ENCODE measurements around the gene GPR3.

DNA sequence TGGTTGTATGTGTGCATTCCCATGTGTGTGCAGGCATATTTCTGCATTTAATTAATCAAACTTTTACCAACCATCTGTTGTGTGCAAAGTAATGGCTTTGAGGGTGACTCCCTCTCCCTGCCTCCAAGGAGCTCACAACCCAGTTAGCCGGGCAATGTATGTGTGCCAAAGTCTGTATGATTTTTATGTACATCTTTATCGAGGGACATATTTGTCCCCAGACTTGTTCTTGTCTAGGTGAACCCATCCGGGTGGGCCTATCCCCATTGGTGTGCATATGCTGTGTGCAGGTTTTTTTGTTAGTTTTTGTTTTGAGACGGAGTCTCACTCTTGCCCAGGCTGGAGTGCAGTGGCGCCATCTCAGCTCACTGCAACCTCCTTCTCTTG, 48.8 kb upstream of the GPR3 start:
- TF ChIP-seq POLR2AphosphoS5 (IDR thresholded peaks at IDR 0.05; ENCODE audit: insufficient read depth in 1 of 2, low read depth in 1 of 2) (no peak), POLR2A (IDR thresholded peaks at IDR 0.05) (no peak)
- TF ChIP-seq, protein P1, sequence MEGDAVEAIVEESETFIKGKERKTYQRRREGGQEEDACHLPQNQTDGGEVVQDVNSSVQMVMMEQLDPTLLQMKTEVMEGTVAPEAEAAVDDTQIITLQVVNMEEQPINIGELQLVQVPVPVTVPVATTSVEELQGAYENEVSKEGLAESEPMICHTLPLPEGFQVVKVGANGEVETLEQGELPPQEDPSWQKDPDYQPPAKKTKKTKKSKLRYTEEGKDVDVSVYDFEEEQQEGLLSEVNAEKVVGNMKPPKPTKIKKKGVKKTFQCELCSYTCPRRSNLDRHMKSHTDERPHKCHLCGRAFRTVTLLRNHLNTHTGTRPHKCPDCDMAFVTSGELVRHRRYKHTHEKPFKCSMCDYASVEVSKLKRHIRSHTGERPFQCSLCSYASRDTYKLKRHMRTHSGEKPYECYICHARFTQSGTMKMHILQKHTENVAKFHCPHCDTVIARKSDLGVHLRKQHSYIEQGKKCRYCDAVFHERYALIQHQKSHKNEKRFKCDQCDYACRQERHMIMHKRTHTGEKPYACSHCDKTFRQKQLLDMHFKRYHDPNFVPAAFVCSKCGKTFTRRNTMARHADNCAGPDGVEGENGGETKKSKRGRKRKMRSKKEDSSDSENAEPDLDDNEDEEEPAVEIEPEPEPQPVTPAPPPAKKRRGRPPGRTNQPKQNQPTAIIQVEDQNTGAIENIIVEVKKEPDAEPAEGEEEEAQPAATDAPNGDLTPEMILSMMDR (IDR thresholded peaks at IDR 0.05) = no peak

All from vagina (tissue), 2 donors.